HTR-8/SVneo (cell line): ENCODE results near the gene CHAT.

Experiments
- DNase-seq: peaks from one replicate; pipeline ENCODE4 v3.0.0; 2011; ENCODE audit warnings: low spot score, mixed read lengths; ENCODE audit not compliant: insufficient read length
- FAIRE-seq: peaks from 2 replicates; lab custom pipeline; 2011; peaks lifted over from hg19 to GRCh38; lab: Jason Lieb, UNC

The CHAT gene

GRCh38 chr10:49596493-49596809 is 17.4 kb upstream of the CHAT start:
- FAIRE-seq (no peak), DNase-seq (no peak)

GRCh38 chr10:49596836-49597235 is 17.0 kb upstream of the CHAT start:
- DNase-seq (no peak), FAIRE-seq (no peak)

- no peak for DNase-seq
- no peak for FAIRE-seq
These were observed 16.2 kb upstream of the CHAT start for GRCh38 chr10:49597426-49598163.

- no peak for DNase-seq
- no peak for FAIRE-seq
These were observed 15.5 kb upstream of the CHAT start for GRCh38 chr10:49598164-49598856.

- DNase-seq (no peak), FAIRE-seq (no peak)
These were observed 14.9 kb upstream of the CHAT start for GRCh38 chr10:49598986-49599385.

- FAIRE-seq (no peak), DNase-seq (no peak)
These were observed 14.3 kb upstream of the CHAT start for GRCh38 chr10:49599546-49599945.

- DNase-seq (no peak), FAIRE-seq (peak; percentile 33)
These were observed 13.8 kb upstream of the CHAT start for GRCh38 chr10:49600046-49600445.

- DNase-seq (no peak), FAIRE-seq (no peak)
These were observed 12.9 kb upstream of the CHAT start for GRCh38 chr10:49600781-49601400.

- DNase-seq: no peak
- no peak for FAIRE-seq
These were observed 12.0 kb upstream of the CHAT start for GRCh38 chr10:49601857-49602256.

GRCh38 chr10:49602380-49603023 is 11.3 kb upstream of the CHAT start:
- peak; percentile 33 for FAIRE-seq

GRCh38 chr10:49605216-49605938 is 8.5 kb upstream of the CHAT start:
- no peak for DNase-seq
- FAIRE-seq: no peak

More at GRCh38 chr10:49602380-49603023, 11.3 kb upstream of the CHAT start:
- no peak for DNase-seq

GRCh38 chr10:49605939-49606509 is 7.8 kb upstream of the CHAT start:
- DNase-seq (no peak), FAIRE-seq (no peak)

GRCh38 chr10:49606981-49607535 is 6.8 kb upstream of the CHAT start:
- DNase-seq: peak; percentile 80
- FAIRE-seq: no peak

GRCh38 chr10:49608166-49609005 is 5.5 kb upstream of the CHAT start:
- FAIRE-seq (no peak), DNase-seq (no peak)

GRCh38 chr10:49609006-49609282 is 4.9 kb upstream of the CHAT start:
- DNase-seq: no peak
- no peak for FAIRE-seq

- FAIRE-seq (no peak), DNase-seq (no peak)
These were observed 4.3 kb upstream of the CHAT start for GRCh38 chr10:49609283-49610113.

GRCh38 chr10:49610114-49610457 is 3.8 kb upstream of the CHAT start, which contains the start of gene SLC18A3:
TSS of gene SLC18A3 (plus strand) at chr10:49610310. CDS start at chr10:49610741, 431 bp downstream.
- DNase-seq: no peak
- FAIRE-seq: no peak

GRCh38 chr10:49610458-49611165 is 3.2 kb upstream of the CHAT start:
- no peak for DNase-seq
- FAIRE-seq: no peak
